Upper lobe of left lung (tissue), 6 donors: ENCODE measurements around the gene ITSN1. TPM values are rescaled to one million over a fixed set of nuclear protein-coding genes. Genes with fewer than 3 reads are reported as not detected.

Experiments used
- ATAC-seq, 2 donors: fragments of 200-7000 bp; cut with Tn5 transposase; one replicate each; pipeline ENCODE4 v1.9.1; 2022; ENCODE audit warnings: mild to moderate bottlenecking in 2 of 2, moderate library complexity in 2 of 2; ENCODE audit not compliant: low FRiP score in 2 of 2
- DNase-seq, 2 donors: peaks; one replicate each; pipeline ENCODE4 v3.0.0-alpha.2; 2019 to 2020
- H3K27ac ChIP-seq, 4 donors: fragments of 200-600 bp; sonication (generic); one replicate each; pipeline ENCODE4 v1.5.1; 2016 to 2019
- H3K27me3 ChIP-seq, 4 donors: fragments of 200-600 bp; sonication (generic); one replicate each; pipeline ENCODE4 v1.5.1; 2017 to 2019
- H3K36me3 ChIP-seq, 4 donors: fragments of 200-600 bp; sonication (generic); one replicate each; pipeline ENCODE4 v1.5.1; 2016 to 2019
- H3K4me1 ChIP-seq, 4 donors: fragments of 200-600 bp; sonication (generic); one replicate each; pipeline ENCODE4 v1.5.1; 2018 to 2019
- H3K4me3 ChIP-seq, 4 donors: fragments of 200-600 bp; sonication (generic); one replicate each; pipeline ENCODE4 v1.5.1; 2017 to 2019; ENCODE audit warnings: mild to moderate bottlenecking in 2 of 4, moderate library complexity in 1 of 4
- H3K9me3 ChIP-seq, 4 donors: fragments of 200-600 bp; sonication (generic); one replicate each; pipeline ENCODE4 v1.5.1; 2018 to 2019
- CTCF ChIP-seq, 6 experiments: fragments of 450-650 bp in 4 of 6; fragments of 200-600 bp in 2 of 6; sonication (generic) in 2 of 6; IDR thresholded peaks; one replicate each; pipeline ENCODE4 v1.5.1; 2016 to 2019; ENCODE audit warnings: antibody characterized with exemption in 6 of 6
- EP300 ChIP-seq, 4 donors: sonication (generic); formaldehyde crosslinking; IDR thresholded peaks; one replicate each; pipeline ENCODE4 v1.5.1; 2017; ENCODE audit warnings: antibody characterized with exemption in 4 of 4, control low read depth in 2 of 4
- POLR2A ChIP-seq, 4 donors: fragments of 450-650 bp; IDR thresholded peaks; one replicate each; pipeline ENCODE4 v1.5.1; 2016 to 2017; ENCODE audit warnings: antibody characterized with exemption in 4 of 4, mild to moderate bottlenecking in 2 of 4
- POLR2AphosphoS5 ChIP-seq, 2 donors: sonication (generic); formaldehyde crosslinking; IDR thresholded peaks; one replicate each; pipeline ENCODE4 v1.5.1; 2017; ENCODE audit warnings: antibody characterized with exemption in 2 of 2
- WGBS, 2 donors: methylation state at CpG; one replicate each; pipeline ENCODE4 v1.1.5; 2017 to 2018; 5-methylcytosine and 5-hydroxymethylcytosine counted together
- total RNA-seq, 6 donors: library from RNA; depleted of rRNA in 4 of 6; stranded (reverse); fragments of >200 nt in 4 of 6; gene quantifications; one replicate each; pipeline versions ENCODE4 v1.1.0 to v1.2.1, GENCODE V29; 2016 to 2021
- donor health status: DM: no; HTN: no; CAD: no; lungs with moderate emphysema.
- donor health status: DM: no; HTN: yes; CAD: no; lungs with severe emphysema.

Gene ITSN1
- total RNA-seq, 6 donors from 2014 or later: 19.3 to 103 (median 38.7) TPM

DNA sequence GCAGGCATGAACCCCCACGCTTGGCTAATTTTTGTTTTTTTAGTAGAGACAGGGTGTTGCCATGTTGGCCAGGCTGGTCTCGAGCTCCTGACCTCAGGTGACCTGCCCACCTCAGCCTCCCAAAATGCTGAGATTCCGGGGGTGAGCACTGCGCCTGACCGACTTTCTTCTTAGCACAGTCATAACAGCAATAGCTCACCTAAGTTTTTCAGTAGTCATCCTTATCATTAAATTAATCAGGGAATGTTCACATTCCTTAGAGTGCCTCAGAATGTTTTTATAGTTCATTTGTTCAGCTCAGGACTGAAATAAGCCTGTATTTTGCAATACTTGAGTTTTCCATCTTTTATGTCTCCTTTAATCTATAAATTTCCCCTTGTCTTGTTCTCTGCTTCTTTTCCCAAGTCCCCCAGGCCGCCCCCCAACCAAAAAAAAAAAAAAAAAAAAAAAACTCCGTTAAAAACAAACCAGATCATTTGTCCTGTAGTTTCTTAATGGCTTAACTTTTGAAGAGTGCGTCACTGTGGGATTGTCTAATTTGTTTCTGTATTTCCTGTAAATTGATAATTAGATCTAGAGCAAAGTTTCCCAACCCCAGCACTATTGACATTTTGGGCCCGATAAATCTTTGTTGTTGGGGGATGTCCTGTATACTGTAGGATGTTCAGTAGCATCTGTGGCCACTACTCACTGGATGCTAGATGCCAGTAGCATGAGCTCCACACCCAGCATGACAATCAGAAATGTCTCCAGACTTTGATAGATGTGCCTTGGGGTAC lies 120.7 kb downstream of the ITSN1 start:
- Histone ChIP-seq H3K4me1 (peaks cover 0 to 11% (median 8%) of the 10 kb centered on the region in 4 donors), H3K36me3 (peaks cover 0 to 7% (median 2%) of the 10 kb centered on the region in 4 donors), H3K4me3 (no peak overlapping the region), H3K27me3 (no peaks in the 10 kb centered on the region), H3K27ac (no peak overlapping the region), H3K9me3 (no peaks in the 10 kb centered on the region)
- whole genome bisulfite sequencing, 2 donors: 94 to 96% methylated on average over 9 of the region's 9 CpGs
- TF ChIP-seq CTCF (IDR thresholded peaks at IDR 0.05): no peak
- no peak for TF ChIP-seq POLR2A (IDR thresholded peaks at IDR 0.05)
- no peak for TF ChIP-seq POLR2AphosphoS5 (IDR thresholded peaks at IDR 0.05)
- TF ChIP-seq EP300 (IDR thresholded peaks at IDR 0.05): no peak
- no peak for ATAC-seq
- no peak for DNase-seq

DNA sequence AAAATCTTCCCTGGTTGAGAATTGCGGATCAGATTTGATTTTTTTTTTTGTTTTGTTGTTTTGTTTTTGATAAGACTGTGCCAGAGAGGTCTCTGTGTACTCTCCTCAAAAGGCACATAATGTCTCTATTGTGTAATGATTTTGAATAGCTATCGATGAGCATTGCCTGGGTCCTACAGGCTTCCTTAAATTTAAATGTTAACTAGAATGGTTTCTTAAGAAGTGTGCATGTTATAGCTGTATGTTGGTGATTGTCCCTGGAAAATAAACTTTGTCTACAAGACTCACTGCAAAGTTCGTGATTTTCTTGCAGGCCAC lies 121.2 kb downstream of the ITSN1 start:
- Histone ChIP-seq H3K4me1 (peaks cover 0 to 11% (median 8%) of the 10 kb centered on the region in 4 donors), H3K27ac (no peak overlapping the region), H3K4me3 (no peak overlapping the region), H3K36me3 (peaks cover 0 to 7% (median 2%) of the 10 kb centered on the region in 4 donors), H3K27me3 (no peaks in the 10 kb centered on the region), H3K9me3 (no peaks in the 10 kb centered on the region)
- ATAC-seq: no peak
- TF ChIP-seq CTCF (IDR thresholded peaks at IDR 0.05) (no peak), EP300 (IDR thresholded peaks at IDR 0.05) (no peak), POLR2A (IDR thresholded peaks at IDR 0.05) (no peak), POLR2AphosphoS5 (IDR thresholded peaks at IDR 0.05) (no peak)
- 80 to 89% methylated on average over 3 of the region's 3 CpGs for WGBS, 2 donors
- no peak for DNase-seq

DNA sequence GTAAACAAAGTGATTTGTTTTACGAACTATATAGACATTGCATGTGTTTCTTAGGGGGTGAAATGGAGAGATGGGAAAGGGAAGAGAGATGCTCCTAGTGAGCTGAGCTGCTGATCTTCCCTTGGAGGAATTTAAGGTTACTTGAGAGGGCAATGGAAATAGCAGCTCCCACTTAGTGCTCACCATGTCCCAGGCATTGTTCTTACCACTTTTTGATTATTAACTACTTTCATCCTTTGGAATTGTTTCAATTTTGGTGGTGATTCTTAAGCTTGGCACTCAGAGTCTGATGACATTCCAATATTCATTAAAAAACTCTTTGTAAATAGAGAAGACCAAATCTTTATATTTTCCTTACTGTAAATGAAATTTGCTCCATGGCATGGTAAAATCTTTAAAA lies 124.9 kb downstream of the ITSN1 start:
- Histone ChIP-seq H3K4me3 (no peak overlapping the region), H3K4me1 (no peaks in the 10 kb centered on the region), H3K27me3 (no peaks in the 10 kb centered on the region), H3K36me3 (peaks cover 2 to 28% (median 7%) of the 10 kb centered on the region in 4 donors), H3K27ac (no peak overlapping the region), H3K9me3 (no peaks in the 10 kb centered on the region)
- DNase-seq: no peak
- 89 to 92% methylated on average over 1 of the region's 1 CpG for WGBS, 2 donors
- TF ChIP-seq POLR2A (IDR thresholded peaks at IDR 0.05): no peak
- no peak for TF ChIP-seq POLR2AphosphoS5 (IDR thresholded peaks at IDR 0.05)
- no peak for TF ChIP-seq CTCF (IDR thresholded peaks at IDR 0.05)
- no peak for TF ChIP-seq EP300 (IDR thresholded peaks at IDR 0.05)
- no peak for ATAC-seq

- TF ChIP-seq CTCF (IDR thresholded peaks at IDR 0.05): no peak
- no peak for TF ChIP-seq EP300 (IDR thresholded peaks at IDR 0.05)
- TF ChIP-seq POLR2A (IDR thresholded peaks at IDR 0.05): no peak
- TF ChIP-seq POLR2AphosphoS5 (IDR thresholded peaks at IDR 0.05): no peak
- H3K27me3 ChIP-seq: no peaks in the 10 kb centered on the region
- peaks cover 2 to 33% (median 7%) of the 10 kb centered on the region in 4 donors for H3K36me3 ChIP-seq
- no peak overlapping the region for H3K4me3 ChIP-seq
- H3K9me3 ChIP-seq: no peaks in the 10 kb centered on the region
- 96 to 97% methylated on average over 2 of the region's 2 CpGs for WGBS, 2 donors
- DNase-seq: no peak
- H3K4me1 ChIP-seq: no peaks in the 10 kb centered on the region
- ATAC-seq: no peak
- H3K27ac ChIP-seq: no peak overlapping the region
Observed at GRCh38 chr21:33767960-33768359, 125.7 kb downstream of the ITSN1 start.

GRCh38 chr21:33769057-33769456 lies 126.8 kb downstream of the ITSN1 start:
- Histone ChIP-seq H3K4me1 (no peaks in the 10 kb centered on the region), H3K36me3 (peaks cover 2 to 33% (median 7%) of the 10 kb centered on the region in 4 donors), H3K9me3 (no peaks in the 10 kb centered on the region), H3K4me3 (no peak overlapping the region), H3K27me3 (no peaks in the 10 kb centered on the region), H3K27ac (no peak overlapping the region)
- WGBS, 2 donors: 76 to 82% methylated on average over 1 of the region's 1 CpG
- DNase-seq: no peak
- ATAC-seq: no peak
- TF ChIP-seq POLR2AphosphoS5 (IDR thresholded peaks at IDR 0.05): no peak
- no peak for TF ChIP-seq CTCF (IDR thresholded peaks at IDR 0.05)
- TF ChIP-seq EP300 (IDR thresholded peaks at IDR 0.05): no peak
- no peak for TF ChIP-seq POLR2A (IDR thresholded peaks at IDR 0.05)
